Activated CD8-positive, alpha-beta memory T cell treated with anti-CD3 and anti-CD28 coated beads, Interleukin-2, amount 50 U/mL, for 1 hour (primary cell): ENCODE measurements around the gene SNAP23.

Experiments used
- DNase-seq: peaks from one replicate; pipeline ENCODE4 v3.0.0-alpha.2; 2020; ENCODE audit errors: extremely low read depth

SNAP23 gene

GRCh38 chr15:42495361-42496212 is at the start of gene SNAP23:
TSS of gene SNAP23 (plus strand) at chr15:42495634. CDS start at chr15:42511847, 16,213 bp downstream.
- DNase-seq = peak; percentile 36

GRCh38 chr15:42447599-42447998 is 47.8 kb upstream of the SNAP23 start:
- no peak for DNase-seq

- DNase-seq = no peak
These were observed 47.2 kb upstream of the SNAP23 start for GRCh38 chr15:42448281-42448680.

GRCh38 chr15:42449770-42450424 is 45.5 kb upstream of the SNAP23 start:
- no peak for DNase-seq

- DNase-seq = no peak
These were observed 45.0 kb upstream of the SNAP23 start for GRCh38 chr15:42450425-42450790.

GRCh38 chr15:42453826-42454225 is 41.6 kb upstream of the SNAP23 start:
- DNase-seq = no peak

GRCh38 chr15:42456531-42456930 is 38.9 kb upstream of the SNAP23 start:
- DNase-seq = no peak

GRCh38 chr15:42456971-42457370 is 38.5 kb upstream of the SNAP23 start:
- no peak for DNase-seq

- DNase-seq = no peak
These were observed 37.7 kb upstream of the SNAP23 start for GRCh38 chr15:42457445-42458442.

GRCh38 chr15:42461261-42461660 is 34.2 kb upstream of the SNAP23 start:
- DNase-seq = no peak

GRCh38 chr15:42465520-42466259 is 29.7 kb upstream of the SNAP23 start:
- no peak for DNase-seq

GRCh38 chr15:42471002-42471401 is 24.4 kb upstream of the SNAP23 start:
- DNase-seq = no peak

- no peak for DNase-seq
These were observed 20.6 kb upstream of the SNAP23 start for GRCh38 chr15:42474827-42475226.

- DNase-seq = no peak
These were observed 12.7 kb upstream of the SNAP23 start for GRCh38 chr15:42482701-42483100.

- no peak for DNase-seq
These were observed 11.8 kb upstream of the SNAP23 start for GRCh38 chr15:42483677-42484076.

- DNase-seq = no peak
These were observed 5.2 kb upstream of the SNAP23 start for GRCh38 chr15:42490291-42490670.

- DNase-seq = peak; percentile 66
These were observed 4.5 kb upstream of the SNAP23 start, which contains the start of gene ZNF106 for GRCh38 chr15:42490671-42491538. TSS of gene ZNF106 (minus strand) at chr15:42491141. CDS start at chr15:42472289, 18,852 bp downstream.

GRCh38 chr15:42491539-42492225 is 3.8 kb upstream of the SNAP23 start:
- DNase-seq = no peak

- DNase-seq = no peak
These were observed 1.8 kb upstream of the SNAP23 start for GRCh38 chr15:42493679-42494078.

- DNase-seq = no peak
These were observed 455 bp upstream of the SNAP23 start for GRCh38 chr15:42494998-42495360.
